BE2C (cell line): ENCODE measurements around the gene BAHD1.

Source experiments
- DNase-seq: peaks from one replicate; pipeline ENCODE4 v3.0.0-alpha.2; 2020
- H3K27me3 ChIP-seq: fragments of 250-450 bp; sonication (Bioruptor Pico); 2 replicates; pipeline ENCODE4 v1.5.1; 2020; ENCODE audit warnings: mild to moderate bottlenecking
- H3K36me3 ChIP-seq: fragments of 250-450 bp; sonication (Bioruptor Pico); 2 replicates; pipeline ENCODE4 v1.5.1; 2020; ENCODE audit warnings: mild to moderate bottlenecking
- H3K4me1 ChIP-seq: fragments of 250-450 bp; sonication (Bioruptor Pico); 2 replicates; pipeline ENCODE4 v1.5.1; 2020
- H3K4me3 ChIP-seq: 2 replicates; pipeline ENCODE4 v1.5.1; 2011; ENCODE audit warnings: low read depth, low read length
- H3K9me3 ChIP-seq: fragments of 250-450 bp; sonication (Bioruptor Pico); 2 replicates; pipeline ENCODE4 v1.5.1; 2020
- CTCF ChIP-seq: IDR thresholded peaks from 2 replicates; pipeline ENCODE4 v1.5.1; 2012; ENCODE audit warnings: mild to moderate bottlenecking, low read depth, low read length

The BAHD1 gene

GRCh38 chr15:40429068-40429710 is 11.6 kb upstream of the BAHD1 start:
- no peak for TF ChIP-seq CTCF
- H3K9me3 ChIP-seq, result no peaks in the 10 kb centered on the region
- no peak for DNase-seq
- H3K4me3 ChIP-seq, result no peak overlapping the region
- H3K27me3 ChIP-seq, result no peaks in the 10 kb centered on the region
- H3K36me3 ChIP-seq, result no peaks in the 10 kb centered on the region
- H3K4me1 ChIP-seq, result peaks cover 7% of the 10 kb centered on the region

DNA sequence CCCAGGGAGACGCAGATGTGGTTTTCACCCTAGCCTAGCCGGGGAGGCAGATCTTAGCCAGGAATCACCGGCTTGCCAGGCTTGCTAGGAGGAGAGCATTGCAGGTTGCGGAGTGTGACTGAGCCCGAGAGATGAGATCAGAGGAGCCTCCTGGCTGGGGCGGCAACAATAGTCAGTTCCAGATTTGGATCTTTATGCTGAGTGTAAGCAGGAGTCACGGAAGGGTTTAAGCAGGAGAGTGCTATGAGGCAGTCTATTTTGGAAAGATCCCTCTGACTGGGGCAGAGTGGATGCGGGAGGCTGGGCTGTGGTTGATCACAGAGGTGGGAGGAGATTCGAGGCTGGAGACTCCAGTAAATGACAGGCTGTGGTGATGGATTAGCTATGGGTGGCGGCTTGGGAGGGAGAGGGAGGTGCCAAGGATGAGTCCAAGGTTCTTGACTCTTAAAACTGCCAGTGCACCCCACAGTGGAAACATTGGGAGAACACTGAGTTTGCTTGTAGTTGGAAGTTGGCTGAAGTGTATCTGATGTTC is 10.4 kb upstream of the BAHD1 start:
- peaks cover 7% of the 10 kb centered on the region for H3K4me1 ChIP-seq
- no peak overlapping the region for H3K4me3 ChIP-seq
- no peak for TF ChIP-seq CTCF
- H3K36me3 ChIP-seq, result no peaks in the 10 kb centered on the region
- H3K9me3 ChIP-seq, result no peaks in the 10 kb centered on the region
- no peaks in the 10 kb centered on the region for H3K27me3 ChIP-seq
- DNase-seq, result no peak

- Histone ChIP-seq H3K27me3 (no peaks in the 10 kb centered on the region), H3K4me3 (peak overlapping the region; percentile 61), H3K4me1 (0 out of 2 replicates have a peak, but pooled peaks cover 12% of the 10 kb centered on the region), H3K9me3 (no peaks in the 10 kb centered on the region), H3K36me3 (no peaks in the 10 kb centered on the region)
- no peak for TF ChIP-seq CTCF
- DNase-seq, result no peak
Measured at GRCh38 chr15:40435023-40435709, 5.6 kb upstream of the BAHD1 start.

DNA sequence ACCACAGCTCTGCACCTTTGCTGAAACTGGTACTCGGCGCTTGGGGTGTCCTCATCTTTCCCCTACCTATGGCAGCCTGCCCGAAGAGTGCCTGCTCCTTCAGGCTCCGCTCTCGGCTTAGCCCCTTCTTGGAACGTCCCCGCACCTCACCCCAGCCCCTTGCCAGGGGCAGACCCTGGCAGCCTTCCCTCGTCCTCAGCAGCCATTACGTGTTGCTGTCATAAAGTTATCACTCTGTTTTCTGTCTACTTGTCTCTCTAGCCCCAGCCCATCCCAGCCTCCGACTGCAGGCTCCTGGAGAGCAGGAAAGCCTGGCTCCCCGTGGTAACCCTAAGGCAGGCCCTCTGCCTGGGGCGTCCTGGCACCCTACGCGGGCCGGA is 5.1 kb upstream of the BAHD1 start:
- Histone ChIP-seq H3K9me3 (no peaks in the 10 kb centered on the region), H3K4me1 (0 out of 2 replicates have a peak, but pooled peaks cover 12% of the 10 kb centered on the region), H3K27me3 (no peaks in the 10 kb centered on the region), H3K4me3 (peak overlapping the region; percentile 61), H3K36me3 (no peaks in the 10 kb centered on the region)
- TF ChIP-seq CTCF, result no peak
- no peak for DNase-seq

DNA sequence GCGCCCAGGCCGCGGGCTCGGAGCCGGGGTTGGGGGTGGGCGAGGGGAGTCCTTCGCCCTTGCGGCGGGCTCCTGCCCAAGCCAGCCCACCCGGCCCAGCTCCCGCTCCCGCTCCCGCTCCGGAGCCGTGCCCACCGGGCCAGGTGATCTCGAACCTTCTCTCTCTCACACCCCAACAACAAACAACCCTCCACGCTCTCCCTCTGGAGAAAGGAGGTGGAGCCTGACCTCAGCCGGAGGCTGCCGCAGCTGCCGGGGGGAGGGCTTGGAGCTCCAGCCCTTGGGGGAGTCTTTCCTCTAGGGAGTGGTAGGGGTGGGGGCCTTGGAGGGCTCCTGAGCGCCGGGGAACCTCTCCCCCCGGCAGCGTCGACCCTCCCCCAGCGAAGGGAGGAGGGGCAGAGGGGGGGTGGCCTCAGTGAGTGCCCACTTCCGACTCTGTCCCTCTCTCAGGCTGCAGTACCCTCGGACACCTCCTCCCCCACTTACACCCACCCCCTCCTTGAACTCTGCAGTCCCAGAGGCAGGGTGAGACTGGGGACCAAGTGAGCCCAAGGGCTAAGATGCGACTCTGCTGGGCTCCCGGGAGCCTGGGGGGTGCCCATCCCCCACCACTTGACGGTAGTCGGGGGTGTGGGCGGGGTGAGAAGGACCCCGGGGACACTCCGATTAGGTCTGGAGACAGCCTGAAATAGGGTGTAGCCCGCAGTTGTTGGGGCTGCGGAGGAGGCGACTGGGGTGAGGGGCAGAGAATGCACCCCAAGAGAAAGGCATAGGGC is 4.4 kb upstream of the BAHD1 start:
- Histone ChIP-seq H3K4me3 (peak overlapping the region; percentile 61), H3K4me1 (0 out of 2 replicates have a peak, but pooled peaks cover 12% of the 10 kb centered on the region), H3K36me3 (no peaks in the 10 kb centered on the region), H3K9me3 (no peaks in the 10 kb centered on the region), H3K27me3 (no peaks in the 10 kb centered on the region)
- no peak for TF ChIP-seq CTCF
- DNase-seq, result peak; percentile 50
